Ascending aorta (tissue), 2 donors: Measurements from ENCODE around the gene CTSE. TPM values are rescaled to one million over a fixed set of nuclear protein-coding genes. Genes with fewer than 3 reads are reported as not detected.
"Not testable (repeated sequence)": the region's sequence is repeated elsewhere in the genome, so short reads cannot be mapped to it uniquely, and the experiment has no call there.

Source experiments
- DNase-seq, 2 donors: peaks; one replicate each; pipeline ENCODE4 v3.0.0-alpha.2; 2019; ENCODE audit warnings: low spot score in 2 of 2
- H3K27ac ChIP-seq, 2 donors: fragments of 200-600 bp; sonication (generic); one replicate each; pipeline ENCODE4 v1.5.1; 2016 to 2017; ENCODE audit warnings: mild to moderate bottlenecking in 1 of 2
- H3K27me3 ChIP-seq: fragments of 200-600 bp; sonication (generic); one replicate; pipeline ENCODE4 v1.5.1; 2017
- H3K36me3 ChIP-seq, 2 donors: fragments of 200-600 bp; sonication (generic); one replicate each; pipeline ENCODE4 v1.5.1; 2016
- H3K4me1 ChIP-seq, 2 donors: fragments of 200-600 bp; sonication (generic); one replicate each; pipeline ENCODE4 v1.5.1; 2016 to 2017; ENCODE audit warnings: mild to moderate bottlenecking in 1 of 2
- H3K4me3 ChIP-seq, 2 donors: fragments of 200-600 bp; sonication (generic); one replicate each; pipeline ENCODE4 v1.5.1; 2016 to 2017; ENCODE audit warnings: mild to moderate bottlenecking in 1 of 2
- H3K9me3 ChIP-seq, 2 donors: fragments of 200-600 bp; sonication (generic); one replicate each; pipeline ENCODE4 v1.5.1; 2016
- CTCF ChIP-seq, 3 experiments: fragments of 200-600 bp in 2 of 3; fragments of 450-650 bp in 1 of 3; sonication (generic) in 2 of 3; IDR thresholded peaks; one replicate each; pipeline ENCODE4 v1.5.1; 2016 to 2019; ENCODE audit warnings: antibody characterized with exemption in 3 of 3, mild to moderate bottlenecking in 1 of 3, moderate library complexity in 1 of 3
- intact Hi-C: fragments of 100-400 bp; cut with DNase I; formaldehyde crosslinking; loops from one replicate; pipeline ENCODE4 v1.15.1; 2023
- total RNA-seq: library from RNA; depleted of rRNA; stranded (reverse); fragments of >200 nt; gene quantifications from one replicate; pipeline ENCODE4 v1.1.0, GENCODE V29; 2016

The CTSE gene
- total RNA-seq, 1 donor from 2014 or later, result not detected

- H3K27me3 ChIP-seq, H3K4me3 ChIP-seq, H3K27ac ChIP-seq, intact Hi-C loops, H3K36me3 ChIP-seq, H3K4me1 ChIP-seq, H3K9me3 ChIP-seq, DNase-seq: not testable (repeated sequence)
These were observed 31.5 kb upstream of the CTSE start for GRCh38 chr1:206055069-206055625.

GRCh38 chr1:206053616-206054015 is 29.9 kb upstream of the CTSE start:
- H3K4me1 ChIP-seq, H3K27me3 ChIP-seq, intact Hi-C loops, H3K27ac ChIP-seq, DNase-seq, H3K9me3 ChIP-seq, H3K36me3 ChIP-seq, H3K4me3 ChIP-seq: not testable (repeated sequence)

- intact Hi-C loops, H3K4me1 ChIP-seq, H3K4me3 ChIP-seq, H3K9me3 ChIP-seq, H3K36me3 ChIP-seq, H3K27ac ChIP-seq, H3K27me3 ChIP-seq: not testable (repeated sequence)
- peak in 1 of 2 donors; percentile 11 for DNase-seq
These were observed 29.4 kb upstream of the CTSE start, which contains the start of gene RHEX for GRCh38 chr1:206052919-206053610. Gene RHEX (plus strand): TSS chr1:206053173. CDS start chr1:206097829, 44,656 bp downstream.

GRCh38 chr1:206052231-206052865 is 28.7 kb upstream of the CTSE start:
- H3K4me1 ChIP-seq, H3K27me3 ChIP-seq, H3K27ac ChIP-seq, intact Hi-C loops, H3K36me3 ChIP-seq, H3K9me3 ChIP-seq, H3K4me3 ChIP-seq: not testable (repeated sequence)
- DNase-seq, result peak in 1 of 2 donors; percentile 8

- intact Hi-C loops, result no loop called here
- no peaks in the 10 kb centered on the region for H3K4me1 ChIP-seq
These were observed 27.1 kb upstream of the CTSE start for GRCh38 chr1:206050655-206051235.

GRCh38 chr1:206049919-206050600 is 26.4 kb upstream of the CTSE start:
- TF ChIP-seq CTCF (IDR thresholded peaks at IDR 0.05), result no peak
- intact Hi-C loops, result no loop called here
- H3K27ac ChIP-seq, result no peak overlapping the region

More at GRCh38 chr1:206050655-206051235, 27.1 kb upstream of the CTSE start:
- Histone ChIP-seq H3K9me3 (no peaks in the 10 kb centered on the region), H3K36me3 (no peaks in the 10 kb centered on the region), H3K27me3 (no peaks in the 10 kb centered on the region), H3K27ac (no peak overlapping the region), H3K4me3 (no peak overlapping the region)
- peak in 1 of 2 donors; percentile 55 for DNase-seq
- TF ChIP-seq CTCF (IDR thresholded peaks at IDR 0.05), result no peak

GRCh38 chr1:206049293-206049692 is 25.6 kb upstream of the CTSE start:
- H3K4me1 ChIP-seq, result no peaks in the 10 kb centered on the region
- intact Hi-C loops, result no loop called here
- H3K36me3 ChIP-seq, result no peaks in the 10 kb centered on the region
- H3K27me3 ChIP-seq, result no peaks in the 10 kb centered on the region
- H3K27ac ChIP-seq, result no peak overlapping the region
- no peak for TF ChIP-seq CTCF (IDR thresholded peaks at IDR 0.05)
- H3K4me3 ChIP-seq, result no peak overlapping the region
- no peaks in the 10 kb centered on the region for H3K9me3 ChIP-seq
- no peak for DNase-seq

More at GRCh38 chr1:206049919-206050600, 26.4 kb upstream of the CTSE start:
- Histone ChIP-seq H3K27me3 (no peaks in the 10 kb centered on the region), H3K9me3 (no peaks in the 10 kb centered on the region), H3K4me3 (no peak overlapping the region), H3K36me3 (no peaks in the 10 kb centered on the region), H3K4me1 (no peaks in the 10 kb centered on the region)
- no peak for DNase-seq
